H1 (cell line): ENCODE measurements around the gene RNF144A. TPM values are rescaled to one million over a fixed set of nuclear protein-coding genes. Genes with fewer than 3 reads are reported as not detected.
A peak's percentile ranks its signal among the peaks of the same experiment; 100 is the strongest.

Experiments used
- CTCF ChIA-PET: fragments of 300-600 bp; sonication (Branson Sonifier 250); formaldehyde crosslinking; loops from one replicate; lab custom pipeline; 2021; ENCODE audit not compliant: partially characterized antibody; lab: Charles Lee
- POLR2A ChIA-PET: fragments of 300-600 bp; sonication (Branson Sonifier 250); formaldehyde crosslinking; loops from one replicate; lab custom pipeline; 2021; ENCODE audit warnings: inconsistent platforms; ENCODE audit not compliant: partially characterized antibody; lab: Charles Lee
- DNase-seq, 2 experiments: peaks; one replicate each; pipeline versions ENCODE4 v3.0.0 to v3.0.0-alpha.2; 2010 to 2022; ENCODE audit warnings: low spot score in 2 of 2, low read depth in 1 of 2, mixed read lengths in 1 of 2
- FAIRE-seq: peaks from 2 replicates; lab custom pipeline; 2011; peaks lifted over from hg19 to GRCh38; lab: Jason Lieb, UNC
- H2AFZ ChIP-seq: 2 replicates; pipeline ENCODE4 v1.8.1; 2012; ENCODE audit warnings: low read length, inconsistent platforms
- H2AK5ac ChIP-seq: 2 replicates; pipeline ENCODE4 v1.6.1; 2013; ENCODE audit warnings: low read depth, low read length
- H2BK120ac ChIP-seq: replicated peaks from 2 replicates; pipeline ENCODE3; 2013; ENCODE audit warnings: low read depth, low read length, inconsistent platforms
- H2BK12ac ChIP-seq: 2 replicates; pipeline ENCODE4 v1.6.1; 2013; ENCODE audit warnings: low read depth, low read length
- H2BK15ac ChIP-seq: 2 replicates; pipeline ENCODE4 v1.6.1; 2013; ENCODE audit warnings: low read length
- H2BK20ac ChIP-seq: 2 replicates; pipeline ENCODE4 v1.6.1; 2013; ENCODE audit warnings: low read length
- H2BK5ac ChIP-seq: 2 replicates; pipeline ENCODE4 v1.6.1; 2013; ENCODE audit warnings: low read depth, low read length
- H3K14ac ChIP-seq: 2 replicates; pipeline ENCODE4 v1.6.1; 2013; ENCODE audit warnings: inconsistent platforms; ENCODE audit not compliant: insufficient read length
- H3K18ac ChIP-seq: 2 replicates; pipeline ENCODE4 v1.6.1; 2013; ENCODE audit warnings: low read length; ENCODE audit errors: extremely low read depth
- H3K23ac ChIP-seq: 2 replicates; pipeline ENCODE4 v1.6.1; 2013; ENCODE audit warnings: inconsistent platforms; ENCODE audit not compliant: insufficient read length
- H3K23me2 ChIP-seq: 2 replicates; pipeline ENCODE4 v1.6.1; 2013; ENCODE audit warnings: low read depth, low read length
- H3K27ac ChIP-seq: 2 replicates; pipeline ENCODE4 v1.6.1; 2011; ENCODE audit warnings: low read depth, low read length, inconsistent platforms
- H3K27me3 ChIP-seq, 4 experiments: replicated peaks in 1 of 4; 1 replicate in 1 of 4; 2 replicates in 3 of 4; pipeline versions ENCODE4 v1.6.1 to v1.8.1; 2011 to 2013; ENCODE audit warnings: low read length in 3 of 4, mild to moderate bottlenecking in 3 of 4, inconsistent platforms in 2 of 4, mixed read lengths in 2 of 4, moderate library complexity in 1 of 4; ENCODE audit not compliant: control insufficient read depth in 3 of 4, insufficient read depth in 3 of 4; ENCODE audit errors: extremely low read depth in 1 of 4
- H3K36me3 ChIP-seq, 4 experiments: 2 replicates each; pipeline versions ENCODE4 v1.6.1 to v1.8.1; 2011 to 2013; ENCODE audit warnings: mild to moderate bottlenecking in 4 of 4, low read length in 3 of 4, moderate library complexity in 2 of 4, control low read depth in 1 of 4, inconsistent platforms in 1 of 4; ENCODE audit not compliant: insufficient read depth in 4 of 4, control insufficient read depth in 2 of 4
- H3K4ac ChIP-seq: replicated peaks from 2 replicates; pipeline ENCODE3; 2013; ENCODE audit warnings: low read length, low read depth, mixed read lengths, inconsistent platforms; ENCODE audit not compliant: insufficient read length
- H3K4me1 ChIP-seq, 4 experiments: replicated peaks in 1 of 4; 1 replicate in 1 of 4; 2 replicates in 3 of 4; pipeline versions ENCODE4 v1.6.1 to v1.8.1; 2011 to 2013; ENCODE audit warnings: low read length in 3 of 4, inconsistent platforms in 2 of 4, mixed read lengths in 1 of 4; ENCODE audit not compliant: insufficient read depth in 4 of 4, control insufficient read depth in 3 of 4
- H3K4me2 ChIP-seq, 2 experiments: 2 replicates each; pipeline versions ENCODE4 v1.6.1 to v1.8.1; 2011 to 2013; ENCODE audit warnings: low read depth in 2 of 2, low read length in 2 of 2, control low read depth in 1 of 2, inconsistent platforms in 1 of 2, mild to moderate bottlenecking in 1 of 2; ENCODE audit not compliant: insufficient read depth in 1 of 2
- H3K4me3 ChIP-seq, 4 experiments: fragments of 200-600, 300-600 bp in 1 of 4; sonication (generic), shearing (Covaris generic), sonication (Bioruptor Twin) in 1 of 4; 2 replicates each; pipeline versions ENCODE4 v1.5.1 to v1.8.1; 2011 to 2016; ENCODE audit warnings: low read length in 4 of 4, low read depth in 3 of 4, control low read depth in 2 of 4, inconsistent platforms in 2 of 4, mild to moderate bottlenecking in 2 of 4, mixed read lengths in 1 of 4, moderate library complexity in 1 of 4; ENCODE audit not compliant: insufficient read depth in 2 of 4; ENCODE audit errors: extremely low read depth in 1 of 4
- H3K56ac ChIP-seq: replicated peaks from 2 replicates; pipeline ENCODE3; 2013; ENCODE audit warnings: low read depth, mild to moderate bottlenecking, mixed read lengths, low read length, inconsistent platforms; ENCODE audit not compliant: insufficient read length
- H3K79me1 ChIP-seq: 2 replicates; pipeline ENCODE4 v1.6.1; 2013; ENCODE audit warnings: low read depth, low read length, control low read depth
- H3K79me2 ChIP-seq, 2 experiments: 2 replicates each; pipeline versions ENCODE4 v1.6.1 to v1.8.1; 2012 to 2013; ENCODE audit warnings: low read length in 2 of 2, mild to moderate bottlenecking in 2 of 2, inconsistent platforms in 1 of 2; ENCODE audit not compliant: insufficient read depth in 2 of 2, control insufficient read depth in 1 of 2
- H3K9ac ChIP-seq, 4 experiments: replicated peaks in 1 of 4; 1 replicate in 1 of 4; 2 replicates in 3 of 4; pipeline versions ENCODE4 v1.6.1 to v1.8.1; 2011 to 2013; ENCODE audit warnings: low read depth in 3 of 4, low read length in 3 of 4, control low read depth in 2 of 4, mild to moderate bottlenecking in 2 of 4, moderate library complexity in 2 of 4, inconsistent platforms in 1 of 4; ENCODE audit errors: extremely low read depth in 1 of 4
- H3K9me3 ChIP-seq, 2 experiments: 2 replicates each; pipeline versions ENCODE4 v1.6.1 to v1.8.1; 2012 to 2013; ENCODE audit warnings: mild to moderate bottlenecking in 2 of 2, moderate library complexity in 2 of 2, control low read depth in 1 of 2, inconsistent platforms in 1 of 2, low read depth in 1 of 2, low read length in 1 of 2, mixed read lengths in 1 of 2; ENCODE audit not compliant: insufficient read depth in 2 of 2
- H4K20me1 ChIP-seq, 2 experiments: replicated peaks in 1 of 2; 2 replicates each; pipeline versions ENCODE3 to v1.8.1; 2011 to 2013; ENCODE audit warnings: inconsistent platforms in 2 of 2, low read length in 2 of 2, mild to moderate bottlenecking in 1 of 2; ENCODE audit not compliant: insufficient read depth in 2 of 2, control insufficient read depth in 1 of 2
- H4K5ac ChIP-seq: 2 replicates; pipeline ENCODE4 v1.6.1; 2013; ENCODE audit warnings: low read length, low read depth, mixed read lengths, inconsistent platforms; ENCODE audit not compliant: insufficient read length
- H4K8ac ChIP-seq: 2 replicates; pipeline ENCODE4 v1.8.0; 2013; ENCODE audit warnings: mild to moderate bottlenecking, moderate library complexity, low read length, inconsistent platforms; ENCODE audit not compliant: insufficient read depth; ENCODE audit errors: extremely low read depth
- H4K91ac ChIP-seq: replicated peaks from 2 replicates; pipeline ENCODE3; 2013; ENCODE audit warnings: low read length, mixed read lengths, inconsistent platforms; ENCODE audit not compliant: insufficient read length
- BRCA1 ChIP-seq: IDR thresholded peaks from 2 replicates; pipeline ENCODE4 v1.6.1; 2012; ENCODE audit warnings: low read depth, low read length, improper control_type of control experiment
- CHD2 ChIP-seq: IDR thresholded peaks from 2 replicates; pipeline ENCODE4 v1.6.1; 2012; ENCODE audit warnings: low read length, improper control_type of control experiment
- FOSL1 ChIP-seq: IDR thresholded peaks from 2 replicates; pipeline ENCODE4 v1.6.1; 2011; ENCODE audit warnings: mild to moderate bottlenecking, low read depth, low read length, moderate library complexity; ENCODE audit not compliant: insufficient read depth
- JUN ChIP-seq: IDR thresholded peaks from 2 replicates; pipeline ENCODE4 v1.6.1; 2011; ENCODE audit warnings: low read depth, mild to moderate bottlenecking, improper control_type of control experiment, low read length
- RNF2 ChIP-seq: fragments of 200-900, 300-1000 bp; sonication (generic); IDR thresholded peaks from 2 replicates; pipeline ENCODE4 v1.7.1; 2016; ENCODE audit warnings: borderline replicate concordance, low read depth, mild to moderate bottlenecking, antibody characterized with exemption, low read length; ENCODE audit not compliant: poor library complexity, severe bottlenecking; ENCODE audit errors: missing control alignments
- SIN3A ChIP-seq, 2 experiments: IDR thresholded peaks in 1 of 2; conservative IDR thresholded peaks in 1 of 2; 2 replicates each; pipeline ENCODE4 v1.6.1; 2011 to 2012; ENCODE audit warnings: low read length in 2 of 2, improper control_type of control experiment in 1 of 2, low read depth in 1 of 2, mild to moderate bottlenecking in 1 of 2
- SIRT6 ChIP-seq: IDR thresholded peaks from one replicate; pipeline ENCODE4 v1.7.1; 2012; ENCODE audit warnings: low read length, inconsistent platforms
- SRF ChIP-seq: IDR thresholded peaks from 2 replicates; pipeline ENCODE4 v1.6.1; 2011; ENCODE audit warnings: mild to moderate bottlenecking, low read depth, low read length, moderate library complexity
- SUZ12 ChIP-seq: fragments of 200-600 bp; sonication (generic); IDR thresholded peaks from 2 replicates; pipeline ENCODE4 v1.6.1; 2012; ENCODE audit warnings: mild to moderate bottlenecking, inconsistent platforms, low read length, moderate library complexity, mixed read lengths
- TAF7 ChIP-seq: optimal IDR thresholded peaks from 2 replicates; pipeline ENCODE3; 2011; ENCODE audit warnings: low read depth, mild to moderate bottlenecking, inconsistent platforms, low read length, moderate library complexity, borderline replicate concordance
- WGBS, 2 experiments: shearing (Covaris generic) in 1 of 2; methylation state at CpG; one replicate each; pipeline versions ENCODE4 v1.1.6 to v1.1.7; 2013 to 2015; ENCODE audit warnings: low lambda C conversion rate in 2 of 2, mixed read lengths in 2 of 2, inconsistent platforms in 1 of 2, low coverage in 1 of 2, missing lambda C conversion rate in 1 of 2; ENCODE audit not compliant: insufficient replicate concordance in 2 of 2, insufficient coverage in 1 of 2, insufficient read length in 1 of 2; ENCODE audit errors: extremely low coverage in 1 of 2, missing lambda C conversion rate in 1 of 2; 5-methylcytosine and 5-hydroxymethylcytosine counted together
- polyA plus RNA-seq, 7 experiments: library from polyadenylated mRNA; depleted of rRNA in 3 of 7; stranded (reverse) in 5 of 7; unstranded in 2 of 7; fragments of >200 nt in 5 of 7; fragments of 200-250 nt in 2 of 7; gene quantifications; 1 replicate in 5 of 7; 2 replicates in 1 of 7; 4 replicates in 1 of 7; pipeline versions ENCODE4 v1.2.1 to v1.2.3, GENCODE V29; 2011 to 2013; ENCODE audit warnings: missing spikeins in 2 of 7, mixed read lengths in 2 of 7
- total RNA-seq: library from RNA; stranded (reverse); fragmentation: NEBNext Ultra II Directional; extraction: Animal tissue kit (Norgen Biotek cat#: 25700); gene quantifications from 2 replicates; pipeline ENCODE4 v1.2.1, GENCODE V29; 2021
- TF ChIP-seq, protein P1 (sequence below): IDR thresholded peaks from 2 replicates; pipeline ENCODE4 v1.6.1; 2012; ENCODE audit warnings: inconsistent platforms

Gene RNF144A
- total and polyA plus RNA-seq, 2 of the 8 experiments (the other 6 are each of a cell fraction or from before 2014, with no cell fraction given), result 14.0 to 15.0 TPM

DNA sequence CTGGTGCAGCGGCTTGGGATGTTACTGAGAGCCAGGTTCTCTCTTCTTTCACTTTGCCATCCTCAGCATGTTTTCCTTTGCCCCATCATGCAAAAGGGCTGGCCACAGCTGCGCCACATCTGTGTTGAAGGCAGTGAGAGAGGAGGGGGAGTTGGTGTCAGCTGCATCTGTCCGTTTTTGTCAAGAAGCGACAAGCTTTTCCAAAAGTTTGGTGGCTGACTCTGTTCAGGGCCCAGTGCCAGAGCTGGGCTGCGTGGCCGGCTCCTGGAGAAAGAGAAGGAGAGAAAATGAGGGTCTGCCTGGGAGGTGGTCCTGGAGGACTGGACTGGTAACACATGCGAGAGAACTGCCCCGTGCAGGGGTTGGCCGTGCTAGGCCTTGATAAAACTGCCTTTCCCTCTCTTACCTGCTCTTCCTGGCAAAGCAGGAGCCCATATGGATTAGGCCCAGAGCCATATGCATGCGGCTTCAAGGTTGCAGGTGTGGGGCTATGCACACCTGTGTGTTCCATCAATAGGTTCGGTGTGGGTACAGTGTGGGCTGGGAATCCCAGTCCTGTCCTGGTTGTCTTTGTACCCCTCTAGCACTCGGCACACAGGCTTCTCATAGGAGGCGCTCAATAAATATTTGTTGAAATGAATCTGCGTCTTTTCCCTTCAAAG is 9.0 kb downstream of the RNF144A start:
- H3K4me1 ChIP-seq, result peaks cover 0 to 5% (median 1%) of the 10 kb centered on the region in 4 experiments; a peak in 5 of 7 replicates
- no peak for FAIRE-seq
- 0 out of 2 replicates have a peak overlapping the region, but pooled peaks have one; percentile 44 for H2BK5ac ChIP-seq
- no peak overlapping the region for H2AFZ ChIP-seq
- ChIA-PET CTCF (interaction anchor here (1.0 kb wide), 1 partner anchor 9 kb away, joined by 5 read pairs; the partner anchor contains the start of gene RNF144A), POLR2A (no interaction called here)
- H3K79me2 ChIP-seq, result peaks cover 0 to 17% of the 10 kb centered on the region in 2 experiments; a peak in 2 of 4 replicates
- no peak overlapping the region for H3K4me2 ChIP-seq
- H3K27me3 ChIP-seq, result no peaks in the 10 kb centered on the region
- H3K4ac ChIP-seq, result no peak overlapping the region
- TF ChIP-seq, protein P1, sequence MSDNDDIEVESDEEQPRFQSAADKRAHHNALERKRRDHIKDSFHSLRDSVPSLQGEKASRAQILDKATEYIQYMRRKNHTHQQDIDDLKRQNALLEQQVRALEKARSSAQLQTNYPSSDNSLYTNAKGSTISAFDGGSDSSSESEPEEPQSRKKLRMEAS, result no peak
- TF ChIP-seq SRF (no peak), RNF2 (no peak), FOSL1 (no peak), SUZ12 (no peak), SIN3A (conservative IDR thresholded peaks at IDR 0.05 in 1 of 2, IDR thresholded peaks at IDR 0.05 in 1 of 2; ENCODE audit: low read depth in 1 of 2, low read length in 2 of 2) (no peak), JUN (no peak), TAF7 (no peak), CHD2 (no peak), SIRT6 (no peak), BRCA1 (no peak)
- peak in 1 of 2 experiments; percentile 43 for DNase-seq
- H2BK20ac ChIP-seq, result no peak overlapping the region
- no peaks in the 10 kb centered on the region for H3K9me3 ChIP-seq
- no peak overlapping the region for H3K27ac ChIP-seq
- no peak overlapping the region for H3K23ac ChIP-seq
- H3K4me3 ChIP-seq, result no peak overlapping the region
- no peak overlapping the region for H3K56ac ChIP-seq
- H2BK15ac ChIP-seq, result no peak overlapping the region
- H3K14ac ChIP-seq, result no peak overlapping the region
- peaks cover 6% of the 10 kb centered on the region; the same call in 1 of the 2 replicates for H3K79me1 ChIP-seq
- H4K5ac ChIP-seq, result no peak overlapping the region
- no peak overlapping the region for H3K9ac ChIP-seq
- H3K18ac ChIP-seq, result no peak overlapping the region
- H2BK120ac ChIP-seq, result no peak overlapping the region
- 86% methylated on average over 14 of the region's 14 CpGs; no CpG with 5 or more reads in 1 of the 2 experiments for WGBS, 2 experiments
- H2AK5ac ChIP-seq, result no peak overlapping the region
- no peak overlapping the region for H4K91ac ChIP-seq
- H3K23me2 ChIP-seq, result no peaks in the 10 kb centered on the region
- no peak overlapping the region for H4K8ac ChIP-seq
- H2BK12ac ChIP-seq, result no peak overlapping the region
- H4K20me1 ChIP-seq, result peaks cover 3 to 9% of the 10 kb centered on the region in 2 experiments
- no peaks in the 10 kb centered on the region; a peak in 1 of 8 replicates for H3K36me3 ChIP-seq
